Smooth muscle cell (in vitro differentiated cells): ENCODE results near the gene B4GALNT4. TPM values are rescaled to one million over a fixed set of nuclear protein-coding genes. Genes with fewer than 3 reads are reported as not detected.

Experiments
- DNase-seq: peaks from one replicate; lab custom pipeline; 2025; ENCODE audit not compliant: unreplicated experiment; lab: John Stamatoyannopoulos, UW
- H2AFZ ChIP-seq: fragments of 200-600 bp; sonication (generic); 2 replicates; pipeline ENCODE4 v1.6.0; 2016; ENCODE audit warnings: antibody characterized with exemption, low read depth, mild to moderate bottlenecking
- H3F3A ChIP-seq: fragments of 200-600 bp; sonication (generic); 2 replicates; pipeline ENCODE4 v1.6.0; 2017; ENCODE audit warnings: antibody characterized with exemption, low read depth
- H3K27ac ChIP-seq: fragments of 200-600 bp; sonication (generic); 2 replicates; pipeline ENCODE4 v1.5.1; 2016; ENCODE audit warnings: low read depth, mild to moderate bottlenecking
- H3K27me3 ChIP-seq: fragments of 200-600 bp; sonication (generic); 2 replicates; pipeline ENCODE4 v1.6.1; 2016; ENCODE audit warnings: low read depth, mild to moderate bottlenecking
- H3K36me3 ChIP-seq: fragments of 200-600 bp; sonication (generic); 2 replicates; pipeline ENCODE4 v1.5.1; 2016; ENCODE audit warnings: low read depth
- H3K4me1 ChIP-seq: fragments of 200-600 bp; sonication (generic); 2 replicates; pipeline ENCODE4 v1.5.1; 2016; ENCODE audit warnings: low read depth
- H3K4me2 ChIP-seq: fragments of 200-600 bp; sonication (generic); 2 replicates; pipeline ENCODE4 v1.6.0; 2016; ENCODE audit warnings: mild to moderate bottlenecking
- H3K4me3 ChIP-seq: fragments of 200-600 bp; sonication (generic); 2 replicates; pipeline ENCODE4 v1.5.1; 2016; ENCODE audit warnings: mild to moderate bottlenecking
- H3K79me2 ChIP-seq: fragments of 200-600 bp; sonication (generic); 2 replicates; pipeline ENCODE4 v1.6.0; 2016; ENCODE audit warnings: low read depth, mild to moderate bottlenecking
- H3K9ac ChIP-seq: fragments of 200-600 bp; sonication (generic); 2 replicates; pipeline ENCODE4 v1.6.0; 2016; ENCODE audit warnings: low read depth
- H3K9me3 ChIP-seq: fragments of 200-600 bp; sonication (generic); replicated peaks from 2 replicates; pipeline ENCODE4 v1.5.1; 2016; ENCODE audit warnings: low read depth
- H4K20me1 ChIP-seq: fragments of 200-600 bp; sonication (generic); 2 replicates; pipeline ENCODE4 v1.6.0; 2016; ENCODE audit warnings: low read depth
- CTCF ChIP-seq: fragments of 200-600 bp; sonication (generic); IDR thresholded peaks from 2 replicates; pipeline ENCODE4 v1.5.1; 2017; ENCODE audit warnings: borderline replicate concordance, mild to moderate bottlenecking, antibody characterized with exemption; ENCODE audit not compliant: insufficient read depth, poor library complexity, severe bottlenecking
- WGBS: methylation state at CpG from one replicate; pipeline ENCODE4 v1.1.7; 2016; ENCODE audit warnings: low lambda C conversion rate; 5-methylcytosine and 5-hydroxymethylcytosine counted together
- polyA plus RNA-seq: library from polyadenylated mRNA; unstranded; fragments of >200 nt; fragmentation: Nextera tagmentation; extraction: Ambion mirVana; gene quantifications from 2 replicates; pipeline ENCODE4 v1.2.1, GENCODE V29; 2016
- total RNA-seq: library from RNA; depleted of rRNA; stranded (reverse); fragments of >200 nt; gene quantifications from 2 replicates; pipeline ENCODE4 v1.2.3, GENCODE V29; 2014

Gene B4GALNT4
- total and polyA plus RNA-seq, 2 experiments from 2014 or later = 21.9 to 45.8 TPM

- TF ChIP-seq CTCF = no peak
- no peak overlapping the region for H3K4me3 ChIP-seq
These were observed 43.4 kb downstream of the B4GALNT4 start for GRCh38 chr11:412641-413119.

GRCh38 chr11:413120-414081, 44.1 kb downstream of the B4GALNT4 start:
- Histone ChIP-seq H3K9me3 (no peaks in the 10 kb centered on the region), H3K9ac (no peak overlapping the region), H3K27ac (no peak overlapping the region), H3K27me3 (peaks cover 19% of the 10 kb centered on the region), H4K20me1 (no peaks in the 10 kb centered on the region), H3K36me3 (no peaks in the 10 kb centered on the region), H3F3A (no peaks in the 10 kb centered on the region), H3K4me3 (no peak overlapping the region), H3K4me1 (no peaks in the 10 kb centered on the region), H3K79me2 (no peaks in the 10 kb centered on the region), H3K4me2 (no peak overlapping the region), H2AFZ (no peak overlapping the region)
- no peak for TF ChIP-seq CTCF
- 81% methylated on average over 9 of the region's 14 CpGs for WGBS
- no peak for DNase-seq

More at GRCh38 chr11:412641-413119, 43.4 kb downstream of the B4GALNT4 start:
- H3K4me2 ChIP-seq = no peak overlapping the region
- H3K9me3 ChIP-seq = no peaks in the 10 kb centered on the region
- no peak for DNase-seq
- H4K20me1 ChIP-seq = no peaks in the 10 kb centered on the region
- WGBS = 95% methylated on average over 10 of the region's 15 CpGs
- H3K4me1 ChIP-seq = no peaks in the 10 kb centered on the region
- no peaks in the 10 kb centered on the region for H3F3A ChIP-seq
- no peak overlapping the region for H3K9ac ChIP-seq
- no peaks in the 10 kb centered on the region for H3K79me2 ChIP-seq
- no peaks in the 10 kb centered on the region for H3K36me3 ChIP-seq
- no peak overlapping the region for H2AFZ ChIP-seq
- no peak overlapping the region for H3K27ac ChIP-seq
- H3K27me3 ChIP-seq = peaks cover 16% of the 10 kb centered on the region

- H3K4me2 ChIP-seq = no peak overlapping the region
- no peak overlapping the region for H3K27ac ChIP-seq
- DNase-seq = no peak
- H3K4me1 ChIP-seq = no peaks in the 10 kb centered on the region
- no peak overlapping the region for H3K9ac ChIP-seq
- no peak overlapping the region for H3K4me3 ChIP-seq
- H3F3A ChIP-seq = no peaks in the 10 kb centered on the region
- H2AFZ ChIP-seq = no peak overlapping the region
- no peaks in the 10 kb centered on the region for H3K79me2 ChIP-seq
- TF ChIP-seq CTCF = no peak
- no peaks in the 10 kb centered on the region for H4K20me1 ChIP-seq
- H3K27me3 ChIP-seq = peaks cover 19% of the 10 kb centered on the region
- no peaks in the 10 kb centered on the region for H3K9me3 ChIP-seq
- WGBS = 85% methylated on average over 9 of the region's 9 CpGs
- no peaks in the 10 kb centered on the region for H3K36me3 ChIP-seq
These were observed 45.1 kb downstream of the B4GALNT4 start for GRCh38 chr11:414318-414857.
